Fibroblast of the conjunctiva (primary cell): ENCODE measurements around the gene VPS35.

Experiments
- DNase-seq: peaks from one replicate; pipeline ENCODE4 v3.0.0-alpha.2; 2010; ENCODE audit warnings: low read depth

VPS35 gene

GRCh38 chr16:46688654-46689364 is at the start of gene VPS35:
Gene VPS35, minus strand, starts transcription at chr16:46689178. Its CDS starts 45 bp downstream, at chr16:46689133.
- DNase-seq = peak; percentile 99

DNA sequence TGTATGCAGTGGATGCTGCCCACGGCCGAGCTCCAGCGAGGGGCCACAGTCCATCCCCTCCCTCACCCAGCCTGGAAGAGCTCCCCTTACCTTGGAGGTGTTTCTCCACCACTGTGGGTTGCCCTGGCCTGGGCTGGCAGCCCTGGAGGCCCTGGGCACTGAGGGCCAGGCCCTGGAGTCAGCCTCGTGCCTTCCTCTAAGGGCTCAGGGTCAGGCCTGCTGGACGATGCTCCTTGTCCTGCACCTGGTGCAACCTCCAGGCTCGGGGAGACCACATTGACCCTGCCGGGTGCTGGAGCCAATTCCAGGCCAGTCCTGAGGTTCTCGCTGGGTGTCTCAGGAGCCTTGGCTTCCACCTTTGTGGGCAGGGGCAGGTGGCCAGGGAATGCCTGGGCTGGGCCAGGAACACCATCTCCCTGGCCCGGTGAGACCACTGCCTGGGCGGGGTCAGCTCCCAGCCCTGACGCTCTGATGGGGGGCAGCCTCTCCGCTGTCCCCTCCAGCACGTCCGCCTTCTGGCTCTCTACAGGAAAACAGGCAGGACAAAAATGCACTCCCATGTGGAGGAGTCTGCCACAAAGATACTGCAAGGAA is 48.7 kb upstream of the VPS35 start:
- no peak for DNase-seq

- no peak for DNase-seq
Measured at GRCh38 chr16:46736695-46737094, 47.7 kb upstream of the VPS35 start.

DNA sequence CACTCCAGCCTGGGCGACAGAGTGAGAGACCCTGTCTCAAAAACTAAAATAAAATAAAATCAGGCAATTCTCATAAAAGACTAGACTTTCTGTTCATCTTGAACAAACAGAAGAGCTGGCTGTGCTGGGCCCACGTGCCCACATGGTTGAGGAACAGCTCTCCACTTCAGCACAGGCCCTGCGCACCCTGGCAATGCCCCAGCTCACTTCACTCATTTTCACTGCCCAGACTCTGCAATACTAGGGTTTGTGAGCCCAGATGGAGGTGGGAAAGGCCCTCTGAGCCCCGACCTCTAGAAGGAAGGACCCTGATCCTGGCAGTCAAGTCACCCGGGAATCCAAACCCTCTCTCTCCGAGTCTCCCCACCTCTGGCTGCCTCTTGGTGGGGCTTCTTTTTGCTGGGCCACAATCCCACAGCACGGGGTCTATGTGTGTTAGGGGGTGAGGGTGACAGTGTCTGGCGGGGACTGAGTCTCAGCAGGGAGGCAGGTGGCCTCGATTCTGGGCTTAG is 44.4 kb upstream of the VPS35 start:
- DNase-seq = no peak

DNA sequence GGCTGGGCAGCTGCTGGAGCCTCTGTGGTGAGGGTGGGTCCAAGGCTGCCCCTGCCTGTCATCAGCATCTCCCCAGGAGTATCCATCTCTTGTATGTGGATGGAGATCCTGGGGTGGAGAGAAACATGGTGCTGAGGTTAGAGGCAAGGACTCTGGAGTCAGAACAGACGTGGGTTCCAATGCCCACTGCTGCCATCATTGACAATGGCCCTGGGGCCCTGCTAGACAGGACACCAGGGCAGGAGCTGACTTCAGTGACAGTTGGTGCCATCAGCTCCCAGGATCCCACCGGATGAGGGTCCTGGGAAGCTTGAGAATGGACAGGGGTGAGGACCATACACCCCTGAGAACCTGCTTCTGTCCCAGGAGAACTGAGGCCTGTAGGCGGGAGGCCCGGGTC is 43.6 kb upstream of the VPS35 start:
- no peak for DNase-seq

- DNase-seq = no peak
Measured at GRCh38 chr16:46731691-46732555, 42.9 kb upstream of the VPS35 start.

DNA sequence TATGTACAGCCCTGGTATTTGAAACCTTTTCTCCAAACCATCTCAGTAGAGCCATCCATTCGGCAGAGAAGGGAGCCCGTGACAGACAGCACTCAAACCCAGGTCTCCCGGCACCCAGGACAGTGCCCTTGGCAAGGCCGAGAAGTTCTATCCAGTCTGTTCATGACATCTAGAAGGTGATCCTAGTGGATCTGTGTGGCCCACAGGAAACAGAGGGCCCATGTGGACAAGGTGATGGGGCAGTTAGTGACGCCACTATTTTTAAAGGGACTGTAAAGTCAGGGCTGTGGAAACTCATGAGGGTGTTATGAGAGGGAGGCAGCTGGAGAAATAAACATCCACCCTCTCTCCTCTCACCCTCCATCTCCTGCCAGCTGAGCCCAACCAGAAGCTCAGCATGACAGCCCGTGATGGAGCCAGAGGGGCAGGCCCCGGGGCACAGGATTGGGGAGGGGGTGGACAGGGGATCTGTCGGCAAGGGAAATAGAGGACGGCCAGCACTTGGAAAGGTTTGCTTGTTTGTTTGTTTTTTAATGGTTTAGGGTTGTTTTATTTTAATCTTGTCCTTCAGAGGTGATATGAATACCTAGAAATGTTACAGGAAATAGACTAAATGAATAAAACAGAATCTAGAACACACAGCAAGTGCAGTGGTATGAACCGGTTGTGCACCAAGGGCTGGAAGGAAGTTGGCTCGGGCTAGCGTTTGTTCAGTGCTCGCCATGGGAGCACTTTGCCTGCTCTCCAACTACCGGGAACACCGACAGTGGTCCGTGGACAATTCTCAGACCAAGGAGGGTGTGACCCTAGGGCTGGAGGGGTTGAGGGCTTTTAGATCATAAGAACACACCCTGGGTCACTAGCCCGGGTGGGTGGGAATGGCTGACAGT is 42.1 kb upstream of the VPS35 start:
- no peak for DNase-seq

GRCh38 chr16:46730126-46730525 is 41.1 kb upstream of the VPS35 start:
- no peak for DNase-seq

DNA sequence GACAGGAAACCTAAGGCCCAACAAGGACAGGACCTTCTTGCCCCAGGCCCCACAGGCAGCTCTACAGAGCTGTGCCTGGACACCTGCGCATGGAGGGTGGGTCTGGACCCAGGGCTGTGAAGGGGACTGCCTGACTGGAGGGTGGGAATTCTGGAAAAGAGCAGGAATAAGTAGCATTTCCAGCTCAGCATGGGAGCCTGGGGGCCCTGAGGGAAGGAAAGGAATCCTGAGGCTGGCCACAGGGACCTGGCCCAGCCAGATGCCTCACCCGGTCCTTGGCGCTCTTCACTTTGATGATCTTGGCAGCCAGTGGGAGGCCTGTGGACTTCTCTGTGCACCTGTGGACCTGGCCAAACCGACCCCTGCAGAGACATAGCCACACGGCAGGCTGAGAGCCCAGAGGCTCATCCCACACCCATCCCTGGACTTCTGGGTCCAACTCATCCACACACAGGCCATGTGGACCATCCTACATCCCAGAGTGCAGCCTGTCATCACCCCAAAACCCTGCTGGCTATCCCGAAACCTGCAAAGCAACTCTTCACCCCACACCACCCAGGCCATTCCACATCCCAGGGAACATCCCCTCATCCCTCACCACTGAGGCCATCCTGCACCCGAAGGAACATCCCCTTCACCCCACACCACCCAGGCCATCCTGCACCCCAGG is 40.5 kb upstream of the VPS35 start:
- no peak for DNase-seq

GRCh38 chr16:46728806-46729205 is 39.8 kb upstream of the VPS35 start:
- DNase-seq = no peak

GRCh38 chr16:46727630-46728029 is 38.7 kb upstream of the VPS35 start:
- DNase-seq = no peak

- DNase-seq = no peak
Measured at GRCh38 chr16:46727184-46727583, 38.2 kb upstream of the VPS35 start.

DNA sequence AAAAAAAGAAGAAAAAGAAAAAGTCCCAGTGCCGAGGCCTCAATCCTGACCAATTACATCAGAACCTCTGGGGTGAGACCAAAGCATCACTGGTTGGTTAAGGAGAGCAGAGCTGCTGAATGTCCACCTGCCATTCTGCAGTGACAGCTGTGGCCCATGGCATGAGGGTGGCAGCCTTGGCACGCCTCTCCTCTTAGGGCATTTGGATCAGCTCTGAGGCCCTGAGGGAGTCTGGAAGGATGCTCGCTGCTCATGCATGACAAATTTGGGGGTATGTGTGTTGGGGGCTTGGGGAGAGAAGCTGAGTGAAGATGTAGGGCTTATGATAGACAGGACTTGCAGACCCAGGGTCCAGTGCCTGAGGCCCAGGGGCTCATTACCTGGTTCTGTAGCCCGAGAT is 32.9 kb upstream of the VPS35 start:
- DNase-seq = no peak

- DNase-seq = no peak
Measured at GRCh38 chr16:46720619-46721018, 31.6 kb upstream of the VPS35 start.

DNA sequence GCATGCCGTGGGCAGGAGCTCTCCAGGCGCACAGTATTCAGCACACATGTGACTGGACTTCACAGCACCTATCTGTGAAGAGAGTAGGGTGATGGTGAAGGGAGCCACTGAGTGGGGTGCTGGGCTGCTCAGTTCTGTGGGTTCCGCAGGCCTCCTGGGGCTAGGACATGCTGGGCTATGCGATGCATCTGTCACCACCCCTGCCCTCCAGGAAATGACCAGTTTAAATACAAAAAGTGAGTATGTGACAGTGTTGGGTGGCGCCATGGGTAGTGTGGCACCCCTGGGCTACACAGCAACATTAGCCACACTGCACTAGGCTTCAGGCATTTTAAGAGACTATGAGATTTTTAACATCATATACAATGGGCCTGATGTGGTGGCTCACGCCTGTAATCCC is 30.6 kb upstream of the VPS35 start:
- no peak for DNase-seq

DNA sequence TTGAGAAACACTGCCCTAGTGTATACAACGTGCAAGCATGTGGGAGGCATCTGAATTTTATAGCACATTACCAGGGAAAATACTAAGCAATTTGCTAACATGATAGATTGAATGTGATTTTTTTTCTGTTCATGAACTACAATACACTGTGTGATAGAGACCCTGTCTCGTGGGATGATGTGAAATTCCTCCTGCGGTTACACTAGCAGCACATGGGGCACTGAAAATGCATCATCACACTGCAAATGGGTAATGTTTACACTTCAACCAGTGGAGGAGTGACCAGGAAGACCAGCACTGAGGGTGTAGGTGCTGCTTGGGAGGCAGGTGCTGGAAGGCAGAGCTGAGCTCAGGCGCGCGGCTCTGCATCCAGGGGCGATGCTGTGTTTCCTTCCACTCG is 29.2 kb upstream of the VPS35 start:
- no peak for DNase-seq

DNA sequence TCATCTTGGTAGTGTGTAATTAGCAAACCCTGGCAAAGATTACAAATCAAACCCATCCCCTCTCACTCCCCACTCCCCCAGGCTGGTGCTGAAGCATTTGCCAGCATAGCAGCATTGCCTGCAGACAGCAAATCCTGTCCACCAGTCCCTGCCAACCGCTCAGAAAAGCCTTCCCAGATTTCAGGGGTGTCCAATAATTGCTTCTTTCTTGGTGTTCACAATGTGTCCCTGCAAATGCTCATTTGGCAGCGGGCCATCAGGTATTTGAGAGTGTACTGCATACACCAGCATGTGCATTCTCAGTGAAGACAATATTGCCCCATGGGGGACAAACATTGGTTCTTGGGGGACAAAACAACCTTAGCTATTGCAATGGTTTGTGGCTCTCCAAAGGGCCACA is 28.7 kb upstream of the VPS35 start:
- DNase-seq = no peak

DNA sequence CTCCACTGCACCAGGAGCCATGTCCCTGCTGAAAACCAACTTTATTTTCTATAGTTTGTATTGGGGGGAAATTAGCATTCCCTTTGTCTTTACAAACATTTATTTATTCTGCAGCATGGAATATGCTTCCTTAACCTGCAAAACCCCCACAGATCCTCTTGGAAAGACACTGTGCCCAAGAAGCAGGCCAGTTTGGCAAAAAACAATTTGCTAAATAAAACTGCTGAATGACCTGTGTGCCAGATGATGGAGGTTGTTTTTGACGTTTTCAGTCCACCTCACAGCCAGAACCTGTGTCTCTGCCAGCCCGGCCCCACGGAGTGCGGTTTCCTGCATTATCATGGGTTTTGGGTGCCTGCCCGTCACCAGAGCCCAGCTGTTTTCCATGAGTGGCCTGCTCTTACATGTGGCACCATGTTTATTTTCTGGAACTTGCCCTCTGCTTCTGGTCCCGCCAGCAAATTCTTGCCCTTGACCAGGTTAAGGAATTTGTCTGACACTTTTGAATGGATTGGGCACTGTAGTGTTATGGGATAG is 26.9 kb upstream of the VPS35 start:
- DNase-seq = no peak

- DNase-seq = no peak
Measured at GRCh38 chr16:46714797-46715591, 26.0 kb upstream of the VPS35 start.

DNA sequence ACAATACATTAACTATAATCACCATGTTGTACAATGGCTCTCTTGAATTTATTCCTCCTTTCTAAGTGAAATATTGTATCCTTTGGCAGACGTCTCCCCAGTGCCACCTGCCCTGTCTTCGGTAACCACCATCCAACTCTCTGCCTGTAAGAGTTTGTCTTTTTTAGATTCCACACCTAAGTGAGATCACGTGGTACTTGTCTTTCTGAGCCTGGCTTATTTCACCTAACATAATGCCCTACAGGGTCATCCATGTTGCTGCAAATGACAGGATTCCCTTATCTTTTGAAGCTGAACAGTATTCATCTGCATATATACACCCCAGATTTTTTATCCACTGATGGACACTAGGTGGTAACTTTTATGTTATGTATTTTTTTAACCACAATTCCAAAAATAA is 24.7 kb upstream of the VPS35 start:
- DNase-seq = no peak
